COLO668 (cell line): ENCODE results near the gene SAMD4A.
A peak's percentile ranks its signal among the peaks of the same experiment; 100 is the strongest.

Experiments used
- DNase-seq: peaks from one replicate; lab custom pipeline; 2025; ENCODE audit not compliant: unreplicated experiment; lab: John Stamatoyannopoulos, UW

SAMD4A gene

GRCh38 chr14:54675236-54676128 is 108.6 kb downstream of the SAMD4A start:
- no peak for DNase-seq

- DNase-seq, result no peak
Measured at GRCh38 chr14:54676812-54677708, 110.1 kb downstream of the SAMD4A start.

- no peak for DNase-seq
Measured at GRCh38 chr14:54680651-54681050, 113.7 kb downstream of the SAMD4A start.

GRCh38 chr14:54681811-54682261 is 114.9 kb downstream of the SAMD4A start:
- DNase-seq, result no peak

- no peak for DNase-seq
Measured at GRCh38 chr14:54682578-54682977, 115.7 kb downstream of the SAMD4A start.

- DNase-seq, result no peak
Measured at GRCh38 chr14:54683882-54684794, 117.2 kb downstream of the SAMD4A start.

GRCh38 chr14:54685286-54685845 is 118.4 kb downstream of the SAMD4A start:
- no peak for DNase-seq

- DNase-seq, result no peak
Measured at GRCh38 chr14:54686219-54686870, 119.4 kb downstream of the SAMD4A start.

- no peak for DNase-seq
Measured at GRCh38 chr14:54686871-54687749, 120.2 kb downstream of the SAMD4A start.

GRCh38 chr14:54687750-54688119 is 120.8 kb downstream of the SAMD4A start:
- DNase-seq, result no peak

- DNase-seq, result no peak
Measured at GRCh38 chr14:54688229-54688628, 121.3 kb downstream of the SAMD4A start.

- no peak for DNase-seq
Measured at GRCh38 chr14:54689928-54690327, 123.0 kb downstream of the SAMD4A start.

- no peak for DNase-seq
Measured at GRCh38 chr14:54690887-54691286, 124.0 kb downstream of the SAMD4A start.

GRCh38 chr14:54691525-54692283 is 124.8 kb downstream of the SAMD4A start:
- peak; percentile 75 for DNase-seq

GRCh38 chr14:54692284-54692772 is 125.4 kb downstream of the SAMD4A start:
- no peak for DNase-seq

GRCh38 chr14:54693761-54694160 is 126.8 kb downstream of the SAMD4A start:
- no peak for DNase-seq

- no peak for DNase-seq
Measured at GRCh38 chr14:54695196-54695595, 128.3 kb downstream of the SAMD4A start.

- DNase-seq, result no peak
Measured at GRCh38 chr14:54697001-54697400, 130.1 kb downstream of the SAMD4A start.
